Karpas-422 (cell line): Measurements from ENCODE around the gene ZNF575. TPM values are rescaled to one million over a fixed set of nuclear protein-coding genes. Genes with fewer than 3 reads are reported as not detected.
"Not testable (repeated sequence)": the region's sequence is repeated elsewhere in the genome, so short reads cannot be mapped to it uniquely, and the experiment has no call there.

Experiments used
- DNase-seq: peaks from one replicate; pipeline ENCODE4 v3.0.0-alpha.2; 2015
- H2AFZ ChIP-seq: fragments of 200-600 bp; sonication (generic); 2 replicates; pipeline ENCODE4 v1.6.1; 2014; ENCODE audit warnings: antibody characterized with exemption, low read length, mixed read lengths
- H3K27ac ChIP-seq: fragments of 200-600 bp; sonication (generic); 2 replicates; pipeline ENCODE4 v1.5.1; 2014; ENCODE audit warnings: mild to moderate bottlenecking, low read length, moderate library complexity
- H3K27me3 ChIP-seq: fragments of 200-600 bp; sonication (generic); 2 replicates; pipeline ENCODE4 v1.6.1; 2014; ENCODE audit warnings: low read length, mixed read lengths
- H3K36me3 ChIP-seq: fragments of 200-600 bp; sonication (generic); 2 replicates; pipeline ENCODE4 v1.6.1; 2014; ENCODE audit warnings: low read length, mixed read lengths; ENCODE audit not compliant: insufficient read depth
- H3K4me1 ChIP-seq: fragments of 200-600 bp; sonication (generic); 2 replicates; pipeline ENCODE4 v1.6.1; 2014; ENCODE audit warnings: mild to moderate bottlenecking, low read length, mixed read lengths
- H3K4me2 ChIP-seq: fragments of 200-600 bp; sonication (generic); 2 replicates; pipeline ENCODE4 v1.6.1; 2014; ENCODE audit warnings: low read length, low read depth, mild to moderate bottlenecking; ENCODE audit not compliant: poor library complexity, severe bottlenecking
- H3K4me3 ChIP-seq: fragments of 200-600 bp; sonication (generic); 2 replicates; pipeline ENCODE4 v1.5.1; 2014; ENCODE audit warnings: mild to moderate bottlenecking, antibody characterized with exemption, low read length, mixed read lengths
- H3K79me2 ChIP-seq: fragments of 200-600 bp; sonication (generic); 2 replicates; pipeline ENCODE4 v1.6.1; 2014; ENCODE audit warnings: mild to moderate bottlenecking, low read length, mixed read lengths
- H3K9ac ChIP-seq: fragments of 200-600 bp; sonication (generic); 2 replicates; pipeline ENCODE4 v1.6.0; 2014; ENCODE audit warnings: low read length
- H3K9me2 ChIP-seq: fragments of 200-600 bp; sonication (generic), shearing (Covaris generic); replicated peaks from 2 replicates; pipeline ENCODE4 v1.6.0; 2014; ENCODE audit warnings: mild to moderate bottlenecking, low read length, moderate library complexity; ENCODE audit not compliant: insufficient read depth
- H3K9me3 ChIP-seq: fragments of 300-700, 200-600 bp; sonication (generic); 2 replicates; pipeline ENCODE4 v1.6.1; 2014; ENCODE audit warnings: low read length, mixed read lengths
- H4K20me1 ChIP-seq: fragments of 200-600 bp; sonication (generic); 2 replicates; pipeline ENCODE4 v1.6.1; 2014; ENCODE audit warnings: mild to moderate bottlenecking, antibody characterized with exemption, low read length, low read depth; ENCODE audit not compliant: insufficient read depth
- total RNA-seq: library from RNA; depleted of rRNA; stranded (reverse); fragments of >200 nt; shearing (Covaris generic); gene quantifications from 2 replicates; pipeline ENCODE4 v1.2.3, GENCODE V29; 2014; ENCODE audit warnings: low replicate concordance

The ZNF575 gene
- total RNA-seq, 1 experiment from 2014 or later, result 0.34 TPM

DNA sequence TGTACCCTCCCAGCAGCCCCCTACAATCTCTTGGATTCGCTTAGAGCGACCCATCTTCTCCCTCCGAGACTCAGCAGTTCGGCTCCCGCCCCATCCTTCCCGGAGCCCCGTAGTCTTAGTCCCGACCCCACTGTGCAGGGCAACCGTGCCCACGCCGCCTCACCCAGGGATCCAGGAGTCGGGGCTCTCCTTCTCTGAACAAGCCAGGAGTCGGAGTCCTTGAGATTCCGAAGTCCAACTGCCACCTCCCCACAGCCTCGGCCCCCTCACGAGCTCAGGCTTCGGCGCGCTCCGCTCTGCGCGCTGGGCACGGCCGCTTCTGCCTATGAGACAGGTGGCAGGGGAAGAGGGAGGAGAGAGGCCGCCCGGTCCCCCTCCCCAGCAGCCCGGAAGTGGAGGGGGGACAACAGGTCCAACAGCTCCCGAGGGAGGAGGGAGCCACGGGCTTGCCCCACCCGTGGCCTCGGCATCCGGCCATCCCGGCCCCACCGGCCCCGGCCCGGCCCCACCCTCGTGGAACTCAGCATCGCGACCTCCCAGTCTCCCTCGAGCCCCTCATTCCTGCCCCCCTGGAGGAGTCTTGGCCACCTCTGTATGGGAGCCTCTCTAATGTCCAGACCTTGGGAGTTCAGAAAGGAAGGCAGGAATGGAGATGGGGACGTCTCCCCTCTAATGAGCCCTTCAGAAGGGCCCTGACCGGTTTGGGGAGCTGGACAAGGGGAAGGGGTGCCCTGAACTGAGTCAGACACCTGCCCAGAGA lies 28.4 kb upstream of the ZNF575 start, which contains the start of gene PHLDB3:
Gene PHLDB3, minus strand, starts transcription at position 321 of the 760 bp plus-strand sequence. CDS start 628 bp downstream, outside the sequence.
- Histone ChIP-seq H3K27me3 (no peaks in the 10 kb centered on the region), H3K4me1 (peaks cover 16% of the 10 kb centered on the region), H3K4me2 (peak within 1 kb of the TSS; percentile 89), H3K79me2 (no peaks in the 10 kb centered on the region), H4K20me1 (no peaks in the 10 kb centered on the region), H3K9me3 (no peaks in the 10 kb centered on the region), H3K27ac (no peak within 1 kb of the TSS), H3K4me3 (peak within 1 kb of the TSS; percentile 67), H3K9ac (peak within 1 kb of the TSS; percentile 64), H2AFZ (peak within 1 kb of the TSS; percentile 89), H3K9me2 (no peaks in the 10 kb centered on the region), H3K36me3 (no peaks in the 10 kb centered on the region)
- no peak for DNase-seq

DNA sequence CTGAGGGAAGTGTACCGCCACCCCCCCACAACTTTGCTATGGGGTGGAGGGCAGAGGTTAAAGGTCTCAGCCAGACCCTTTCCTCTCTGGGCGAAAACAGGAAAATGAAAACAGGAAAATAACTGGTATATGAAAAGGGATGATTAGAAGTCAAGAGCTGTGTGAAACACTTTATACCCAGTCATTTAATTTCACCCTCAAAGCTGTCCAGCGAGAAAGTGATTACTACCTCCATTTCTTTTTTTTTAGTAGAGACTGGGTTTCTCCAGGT lies 27.9 kb upstream of the ZNF575 start:
- no peaks in the 10 kb centered on the region for H4K20me1 ChIP-seq
- no peaks in the 10 kb centered on the region for H3K27me3 ChIP-seq
- H3K36me3 ChIP-seq, result no peaks in the 10 kb centered on the region
- H3K4me2 ChIP-seq, result peak overlapping the region; percentile 89
- peak overlapping the region; percentile 67; the same call in 1 of the 2 replicates for H3K4me3 ChIP-seq
- no peak overlapping the region for H3K27ac ChIP-seq
- H3K9ac ChIP-seq, result peak overlapping the region; percentile 64
- H3K9me2 ChIP-seq, result no peaks in the 10 kb centered on the region
- H3K9me3 ChIP-seq, result no peaks in the 10 kb centered on the region
- DNase-seq, result no peak
- no peaks in the 10 kb centered on the region for H3K79me2 ChIP-seq
- H2AFZ ChIP-seq, result no peak overlapping the region
- peaks cover 16% of the 10 kb centered on the region for H3K4me1 ChIP-seq

DNA sequence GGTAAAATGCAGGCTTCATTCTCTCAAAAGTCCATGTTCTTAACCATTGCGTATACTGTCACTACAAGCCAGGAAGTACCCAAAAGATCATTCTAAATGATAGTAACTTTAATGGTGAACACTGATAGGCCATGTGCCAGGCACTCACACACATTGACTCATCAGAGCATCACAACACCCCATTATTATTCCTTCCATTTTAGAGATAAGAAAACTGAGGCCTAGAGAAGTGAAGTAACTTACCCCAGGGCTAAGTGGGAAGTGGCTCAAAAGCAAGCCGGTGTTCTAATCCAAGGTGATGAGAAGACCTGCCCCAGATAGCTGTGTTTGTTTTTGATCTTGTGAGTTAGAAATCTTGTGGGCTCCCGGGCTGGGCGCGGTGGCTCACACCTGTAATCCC lies 27.0 kb upstream of the ZNF575 start:
- Histone ChIP-seq H3K9me3 (no peaks in the 10 kb centered on the region), H3K9me2 (no peaks in the 10 kb centered on the region), H3K79me2 (no peaks in the 10 kb centered on the region), H3K27me3 (no peaks in the 10 kb centered on the region), H3K27ac (no peak overlapping the region), H3K4me3 (no peak overlapping the region), H4K20me1 (no peaks in the 10 kb centered on the region), H3K4me2 (no peak overlapping the region), H3K36me3 (no peaks in the 10 kb centered on the region), H2AFZ (no peak overlapping the region), H3K4me1 (peaks cover 16% of the 10 kb centered on the region), H3K9ac (no peak overlapping the region)
- DNase-seq, result no peak

DNA sequence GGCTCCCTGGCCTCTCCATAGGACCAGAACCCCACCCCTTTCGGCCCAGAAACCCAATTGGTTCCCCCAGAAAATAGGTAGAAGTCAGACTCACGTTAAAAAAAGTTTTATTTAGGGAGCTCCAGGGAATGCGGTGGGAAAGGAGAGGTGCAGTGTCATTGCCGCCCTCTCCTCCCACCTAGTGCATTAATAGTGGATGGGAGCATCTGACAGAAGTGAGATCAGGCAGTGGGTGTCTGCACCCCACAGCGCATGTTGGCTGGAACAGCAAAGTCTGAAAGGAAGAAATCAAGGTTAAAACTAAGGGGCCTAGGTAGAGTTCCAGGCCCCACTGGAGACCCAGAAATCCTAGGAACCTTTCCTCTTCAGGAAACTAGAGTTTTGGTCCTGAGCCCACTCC lies 26.4 kb upstream of the ZNF575 start:
- Histone ChIP-seq H3K9ac (no peak overlapping the region), H3K4me3 (no peak overlapping the region), H3K79me2 (no peaks in the 10 kb centered on the region), H3K27ac (no peak overlapping the region), H3K36me3 (no peaks in the 10 kb centered on the region), H4K20me1 (no peaks in the 10 kb centered on the region), H3K9me2 (no peaks in the 10 kb centered on the region), H3K9me3 (no peaks in the 10 kb centered on the region), H2AFZ (no peak overlapping the region), H3K27me3 (no peaks in the 10 kb centered on the region), H3K4me1 (peaks cover 16% of the 10 kb centered on the region), H3K4me2 (no peak overlapping the region)
- no peak for DNase-seq

DNA sequence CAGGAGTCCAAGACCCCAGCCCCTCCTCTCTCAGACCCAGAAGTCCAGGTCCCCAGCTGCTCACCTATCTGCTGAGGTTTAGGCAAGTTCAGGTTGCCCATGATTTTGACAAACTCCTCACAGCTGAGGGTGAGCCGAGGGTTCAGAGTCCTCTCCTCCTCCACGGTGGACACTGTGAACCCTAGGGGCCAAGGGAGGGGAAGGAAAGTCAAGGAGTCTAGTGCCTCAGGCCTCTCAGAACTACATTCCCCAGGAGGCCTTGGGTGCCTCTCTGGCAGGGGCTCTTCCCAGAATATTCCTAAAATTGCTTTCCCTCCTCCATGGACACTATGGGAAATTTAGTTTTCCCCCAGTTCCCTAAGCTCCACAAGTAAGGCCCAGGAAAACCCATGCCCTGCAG lies 25.1 kb upstream of the ZNF575 start:
- Histone ChIP-seq H3K9me3 (no peaks in the 10 kb centered on the region), H3K4me3 (no peak overlapping the region), H2AFZ (no peak overlapping the region), H3K9me2 (no peaks in the 10 kb centered on the region), H3K9ac (no peak overlapping the region), H3K36me3 (no peaks in the 10 kb centered on the region), H4K20me1 (no peaks in the 10 kb centered on the region), H3K4me1 (peaks cover 16% of the 10 kb centered on the region), H3K27ac (no peak overlapping the region), H3K27me3 (no peaks in the 10 kb centered on the region), H3K79me2 (no peaks in the 10 kb centered on the region), H3K4me2 (no peak overlapping the region)
- no peak for DNase-seq

DNA sequence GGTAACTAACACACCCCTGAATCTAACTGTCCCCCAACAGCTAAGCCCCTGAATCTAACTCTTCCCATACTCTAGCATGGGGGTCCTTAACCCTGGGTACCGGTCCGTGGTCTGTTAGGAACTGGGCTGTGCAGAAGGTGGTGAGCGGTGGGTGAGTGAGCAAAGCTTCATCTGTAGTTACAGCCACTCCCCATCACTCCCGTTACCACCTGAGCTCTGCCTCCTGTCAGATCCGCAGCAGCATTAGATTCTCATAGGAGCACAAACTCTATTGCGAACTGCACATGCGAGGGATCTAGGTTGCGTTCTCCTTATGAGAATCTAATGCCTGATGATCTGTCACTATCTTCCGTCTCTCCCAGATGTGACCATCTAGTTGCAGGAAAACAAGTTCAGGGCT lies 22.3 kb upstream of the ZNF575 start:
- no peak for DNase-seq
- Histone ChIP-seq H3K4me1 (no peaks in the 10 kb centered on the region), H3K9me3 (no peaks in the 10 kb centered on the region), H3K27me3 (no peaks in the 10 kb centered on the region), H3K27ac (no peak overlapping the region), H3K9me2 (no peaks in the 10 kb centered on the region), H3K79me2 (no peaks in the 10 kb centered on the region), H4K20me1 (no peaks in the 10 kb centered on the region), H3K9ac (no peak overlapping the region), H3K4me3 (no peak overlapping the region), H3K4me2 (no peak overlapping the region), H3K36me3 (no peaks in the 10 kb centered on the region), H2AFZ (no peak overlapping the region)

DNA sequence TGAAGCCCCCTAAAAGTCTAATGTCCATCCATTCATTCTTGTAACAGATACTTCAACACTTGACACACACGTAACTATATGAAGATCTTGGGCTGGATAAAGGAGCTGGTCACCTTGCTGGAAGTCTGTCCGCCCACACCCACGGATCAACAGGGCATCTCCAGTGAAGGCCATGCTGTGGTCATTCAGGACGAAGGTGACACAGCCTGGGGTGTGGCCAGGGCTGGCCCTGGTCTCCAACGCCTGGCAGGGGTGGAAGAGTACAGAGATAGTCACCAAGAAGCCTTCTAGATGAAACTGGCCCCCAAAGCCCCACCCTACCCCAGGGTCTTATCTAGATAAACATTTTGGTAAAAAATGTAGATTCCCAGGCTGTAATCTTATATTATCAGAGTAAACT lies 21.7 kb upstream of the ZNF575 start:
- no peak for DNase-seq
- no peaks in the 10 kb centered on the region for H3K4me1 ChIP-seq
- H3K9me3 ChIP-seq, result no peaks in the 10 kb centered on the region

DNA sequence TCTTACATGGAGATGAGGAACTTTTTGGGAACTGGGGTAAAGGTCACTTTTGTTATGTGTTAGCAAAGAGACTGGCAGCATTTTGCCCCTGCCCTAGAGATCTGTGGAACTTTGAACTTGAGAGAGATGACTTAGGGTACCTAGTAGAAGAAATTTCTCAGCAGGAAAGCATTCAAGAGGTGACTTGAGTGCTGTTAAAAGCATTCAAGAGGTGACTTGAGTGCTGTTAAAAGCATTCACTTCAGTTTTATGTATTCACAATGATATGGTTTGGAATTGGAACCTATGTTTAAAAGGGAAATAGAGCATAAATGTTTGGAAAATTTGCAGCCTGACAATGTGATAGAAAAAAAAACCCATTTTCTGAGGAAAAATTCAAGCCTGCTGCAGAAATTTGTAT lies 20.6 kb upstream of the ZNF575 start:
- not testable (repeated sequence) for H3K27ac ChIP-seq, H3K9me2 ChIP-seq, H3K9me3 ChIP-seq, H2AFZ ChIP-seq, H3K36me3 ChIP-seq, H3K27me3 ChIP-seq, H3K9ac ChIP-seq, H3K4me3 ChIP-seq, H4K20me1 ChIP-seq, H3K4me1 ChIP-seq, H3K79me2 ChIP-seq, H3K4me2 ChIP-seq
- DNase-seq, result peak; percentile 26

More for the DNA sequence above, 21.7 kb upstream of the ZNF575 start:
- H3K36me3 ChIP-seq, result no peaks in the 10 kb centered on the region
- no peaks in the 10 kb centered on the region for H3K27me3 ChIP-seq
- no peaks in the 10 kb centered on the region for H4K20me1 ChIP-seq
- H3K9me2 ChIP-seq, result no peaks in the 10 kb centered on the region
- no peak overlapping the region for H3K4me3 ChIP-seq
- no peaks in the 10 kb centered on the region for H3K79me2 ChIP-seq
- no peak overlapping the region for H2AFZ ChIP-seq
- H3K9ac ChIP-seq, result no peak overlapping the region
- H3K27ac ChIP-seq, result no peak overlapping the region
- H3K4me2 ChIP-seq, result no peak overlapping the region
